Body of pancreas (tissue), 4 donors: ENCODE results near the gene KIRREL1. TPM values are rescaled to one million over a fixed set of nuclear protein-coding genes. Genes with fewer than 3 reads are reported as not detected.

Source experiments
- ATAC-seq: fragments of 150-250 bp; one replicate; pipeline ENCODE4 v1.9.1; 2016
- DNase-seq, 4 donors: peaks; one replicate each; pipeline ENCODE4 v3.0.0-alpha.2; 2019
- H3K27ac ChIP-seq, 4 donors: fragments of 200-600 bp; sonication (generic); 1 replicate in 3 of 4; 2 replicates in 1 of 4; pipeline versions ENCODE4 v1.5.1 to v1.6.1; 2016 to 2019; ENCODE audit warnings: mild to moderate bottlenecking in 1 of 4, mixed read lengths in 1 of 4, moderate library complexity in 1 of 4
- H3K27me3 ChIP-seq, 2 donors: fragments of 200-600 bp; sonication (generic); one replicate each; pipeline ENCODE4 v1.6.0; 2016; ENCODE audit warnings: mild to moderate bottlenecking in 1 of 2
- H3K36me3 ChIP-seq, 2 donors: fragments of 200-600 bp; sonication (generic); replicated peaks in 1 of 2; 2 replicates each; pipeline ENCODE4 v1.5.1; 2016; ENCODE audit warnings: low read depth in 2 of 2; ENCODE audit not compliant: insufficient read depth in 1 of 2
- H3K4me1 ChIP-seq: fragments of 200-600 bp; sonication (generic); one replicate; pipeline ENCODE4 v1.6.0; 2016
- H3K4me3 ChIP-seq, 2 donors: fragments of 200-600 bp; sonication (generic); 1 replicate in 1 of 2; 2 replicates in 1 of 2; pipeline ENCODE4 v1.5.1; 2016 to 2019
- H3K9me3 ChIP-seq, 3 donors: fragments of 200-600 bp; sonication (generic); 1 replicate in 2 of 3; 2 replicates in 1 of 3; pipeline ENCODE4 v1.5.1; 2016
- CTCF ChIP-seq, 7 experiments: fragments of 450-650 bp in 4 of 7; fragments of 200-600 bp in 3 of 7; sonication (generic) in 3 of 7; IDR thresholded peaks; one replicate each; pipeline ENCODE4 v1.5.1; 2016 to 2019; ENCODE audit warnings: antibody characterized with exemption in 7 of 7
- POLR2A ChIP-seq, 3 donors: fragments of 450-650 bp; IDR thresholded peaks; one replicate each; pipeline ENCODE4 v1.6.1; 2016; ENCODE audit warnings: antibody characterized with exemption in 3 of 3, mild to moderate bottlenecking in 2 of 3
- WGBS, 2 donors: methylation state at CpG; one replicate each; pipeline ENCODE4 v1.1.5; 2017; 5-methylcytosine and 5-hydroxymethylcytosine counted together
- intact Hi-C: fragments of 100-400 bp; cut with DNase I; formaldehyde crosslinking; loops from one replicate; pipeline ENCODE4 v1.15.1; 2023
- total RNA-seq, 2 donors: library from RNA; depleted of rRNA; stranded (reverse); fragments of >200 nt; gene quantifications; one replicate each; pipeline ENCODE4 v1.1.0, GENCODE V29; 2016

Gene KIRREL1
- total RNA-seq, 2 donors from 2014 or later = 10.9 to 11.4 TPM

GRCh38 chr1:158020259-158020885 lies 26.9 kb downstream of the KIRREL1 start:
- intact Hi-C loops = no loop called here
- H3K4me3 ChIP-seq = no peak overlapping the region
- no peaks in the 10 kb centered on the region for H3K36me3 ChIP-seq
- no peak for TF ChIP-seq POLR2A (IDR thresholded peaks at IDR 0.05)
- no peak for TF ChIP-seq CTCF (IDR thresholded peaks at IDR 0.05)
- H3K27me3 ChIP-seq = no peaks in the 10 kb centered on the region
- ATAC-seq = no peak
- DNase-seq = no peak
- WGBS, 2 donors = 44 to 46% methylated on average over 4 of the region's 4 CpGs
- H3K9me3 ChIP-seq = no peaks in the 10 kb centered on the region
- peaks cover 39% of the 10 kb centered on the region for H3K4me1 ChIP-seq
- H3K27ac ChIP-seq = peak overlapping the region; percentile 7 to 79 (median 70)

- DNase-seq (no peak), ATAC-seq (no peak)
- Histone ChIP-seq H3K27me3 (no peaks in the 10 kb centered on the region), H3K4me1 (peaks cover 39% of the 10 kb centered on the region), H3K4me3 (no peak overlapping the region), H3K36me3 (no peaks in the 10 kb centered on the region), H3K27ac (no peak overlapping the region), H3K9me3 (no peaks in the 10 kb centered on the region)
- 34 to 43% methylated on average over 6 of the region's 6 CpGs for WGBS, 2 donors
- TF ChIP-seq POLR2A (IDR thresholded peaks at IDR 0.05) (no peak), CTCF (IDR thresholded peaks at IDR 0.05) (no peak)
- intact Hi-C loops = no loop called here
These were observed 27.6 kb downstream of the KIRREL1 start for GRCh38 chr1:158020886-158021620.

DNA sequence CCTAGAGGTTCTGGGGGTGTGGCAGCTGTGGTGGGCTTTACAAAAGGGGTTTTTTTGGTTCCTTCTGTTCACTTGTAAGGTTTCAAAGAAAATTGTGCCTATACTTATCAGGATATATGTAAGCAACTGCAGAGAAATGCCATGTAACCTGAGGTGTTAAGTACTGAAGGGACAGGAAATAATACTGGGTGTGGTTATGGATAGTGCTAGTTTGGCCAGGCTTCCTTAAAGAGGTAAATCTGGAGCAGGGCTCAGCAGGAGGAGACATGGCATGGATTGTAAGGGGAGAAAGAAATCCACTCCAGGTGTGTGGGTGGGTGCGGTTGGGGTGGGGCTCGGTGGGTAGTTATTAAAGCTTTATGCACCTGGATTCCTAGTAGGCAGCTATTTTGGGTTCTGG lies 28.3 kb downstream of the KIRREL1 start:
- Histone ChIP-seq H3K36me3 (no peaks in the 10 kb centered on the region), H3K27me3 (no peaks in the 10 kb centered on the region), H3K4me3 (no peak overlapping the region), H3K27ac (no peak overlapping the region), H3K9me3 (no peaks in the 10 kb centered on the region), H3K4me1 (peaks cover 39% of the 10 kb centered on the region)
- DNase-seq (no peak), ATAC-seq (no peak)
- 66 to 83% methylated on average over 2 of the region's 2 CpGs for WGBS, 2 donors
- intact Hi-C loops = no loop called here
- TF ChIP-seq CTCF (IDR thresholded peaks at IDR 0.05) (no peak), POLR2A (IDR thresholded peaks at IDR 0.05) (no peak)

GRCh38 chr1:158022554-158023312 lies 29.3 kb downstream of the KIRREL1 start:
- intact Hi-C loops = no loop called here
- TF ChIP-seq CTCF (IDR thresholded peaks at IDR 0.05) (no peak), POLR2A (IDR thresholded peaks at IDR 0.05) (no peak)
- DNase-seq = no peak
- Histone ChIP-seq H3K27ac (no peak overlapping the region), H3K4me3 (no peak overlapping the region), H3K9me3 (no peaks in the 10 kb centered on the region), H3K4me1 (peaks cover 39% of the 10 kb centered on the region), H3K27me3 (no peaks in the 10 kb centered on the region), H3K36me3 (no peaks in the 10 kb centered on the region)
- WGBS, 2 donors = 42 to 46% methylated on average over 7 of the region's 7 CpGs
- no peak for ATAC-seq
